ENCODE data around the gene NTRK2.

The NTRK2 gene

DNA sequence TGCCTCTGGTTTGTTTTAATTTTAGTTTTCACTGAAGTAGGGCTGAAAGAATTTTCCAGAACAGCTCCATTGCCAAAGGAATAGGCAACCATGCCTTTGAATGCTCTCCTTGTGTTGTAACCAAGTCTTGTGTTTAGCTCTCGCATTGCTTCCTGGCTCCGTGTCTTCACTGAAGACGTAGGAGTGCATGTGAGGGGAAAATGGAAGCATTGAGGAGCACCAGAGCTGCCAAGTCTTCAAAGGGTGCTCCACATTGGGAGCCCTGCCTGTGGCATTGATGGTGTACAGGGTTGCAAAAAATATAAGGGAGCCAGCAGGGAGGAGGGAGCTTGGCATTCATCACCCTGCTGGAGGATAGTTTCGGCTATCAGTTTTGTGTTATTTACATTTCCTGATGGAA is 86.6 kb downstream of the NTRK2 start:
- no peak for DNase-seq (ENCODE audit: low spot score)
- CTCF ChIA-PET = no interaction called here
- H3K27ac ChIP-seq = no peak overlapping the region
- POLR2A ChIA-PET (ENCODE audit: low non-redundant PET) = no interaction called here
- TF ChIP-seq, protein P1, sequence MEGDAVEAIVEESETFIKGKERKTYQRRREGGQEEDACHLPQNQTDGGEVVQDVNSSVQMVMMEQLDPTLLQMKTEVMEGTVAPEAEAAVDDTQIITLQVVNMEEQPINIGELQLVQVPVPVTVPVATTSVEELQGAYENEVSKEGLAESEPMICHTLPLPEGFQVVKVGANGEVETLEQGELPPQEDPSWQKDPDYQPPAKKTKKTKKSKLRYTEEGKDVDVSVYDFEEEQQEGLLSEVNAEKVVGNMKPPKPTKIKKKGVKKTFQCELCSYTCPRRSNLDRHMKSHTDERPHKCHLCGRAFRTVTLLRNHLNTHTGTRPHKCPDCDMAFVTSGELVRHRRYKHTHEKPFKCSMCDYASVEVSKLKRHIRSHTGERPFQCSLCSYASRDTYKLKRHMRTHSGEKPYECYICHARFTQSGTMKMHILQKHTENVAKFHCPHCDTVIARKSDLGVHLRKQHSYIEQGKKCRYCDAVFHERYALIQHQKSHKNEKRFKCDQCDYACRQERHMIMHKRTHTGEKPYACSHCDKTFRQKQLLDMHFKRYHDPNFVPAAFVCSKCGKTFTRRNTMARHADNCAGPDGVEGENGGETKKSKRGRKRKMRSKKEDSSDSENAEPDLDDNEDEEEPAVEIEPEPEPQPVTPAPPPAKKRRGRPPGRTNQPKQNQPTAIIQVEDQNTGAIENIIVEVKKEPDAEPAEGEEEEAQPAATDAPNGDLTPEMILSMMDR (conservative IDR thresholded peaks at IDR 0.05; ENCODE audit: low read depth) = no peak

DNA sequence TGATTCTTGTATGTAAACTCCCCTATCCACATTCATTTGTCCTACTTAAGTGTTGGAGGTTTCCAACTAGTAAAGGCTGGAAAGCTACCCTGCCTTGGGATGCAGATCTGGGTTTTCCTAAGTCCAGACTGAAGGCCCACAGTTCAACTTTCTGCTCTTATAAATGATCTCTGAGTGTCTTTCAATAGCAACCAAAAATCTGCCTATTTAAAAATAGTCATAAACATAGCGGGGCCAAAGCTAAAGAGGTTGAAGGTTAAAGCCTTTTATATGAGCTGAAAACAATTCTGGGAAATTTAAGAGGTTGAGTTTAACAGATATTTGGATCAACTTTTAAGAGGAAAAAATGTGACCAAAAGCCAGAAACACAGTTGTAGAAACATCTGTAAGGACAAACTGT is 87.2 kb downstream of the NTRK2 start:
- no peak overlapping the region for H3K27ac ChIP-seq
- ChIA-PET CTCF (no interaction called here), POLR2A (ENCODE audit: low non-redundant PET) (no interaction called here)
- DNase-seq (ENCODE audit: low spot score) = no peak
- TF ChIP-seq, protein P1 (conservative IDR thresholded peaks at IDR 0.05; ENCODE audit: low read depth) = no peak

DNA sequence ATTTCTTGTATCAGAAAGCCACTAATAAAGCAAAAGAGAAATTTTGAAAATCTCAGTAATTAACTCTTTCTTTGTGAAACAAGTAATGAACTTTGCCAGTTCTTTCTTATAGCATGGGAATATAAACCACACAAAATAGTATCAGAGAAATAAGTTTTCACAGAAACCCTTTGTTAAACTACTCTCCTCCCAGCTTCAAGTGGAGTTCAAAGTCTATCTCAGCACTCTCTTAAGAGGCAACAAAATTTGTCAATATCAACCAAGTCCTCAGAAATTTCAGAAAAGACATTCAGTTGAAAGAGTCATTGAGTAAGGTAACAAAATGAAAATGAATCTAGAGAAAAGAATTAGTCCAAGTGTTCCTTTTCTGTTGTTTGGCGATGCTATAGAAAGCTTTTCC is 89.3 kb downstream of the NTRK2 start:
- TF ChIP-seq, protein P1 (conservative IDR thresholded peaks at IDR 0.05; ENCODE audit: low read depth) = no peak
- DNase-seq (ENCODE audit: low spot score) = no peak
- no peak overlapping the region for H3K27ac ChIP-seq
- POLR2A ChIA-PET (ENCODE audit: low non-redundant PET) = no interaction called here
- CTCF ChIA-PET = interaction anchor here (0.6 kb wide), 1 partner anchor 809 kb away, joined by 4 read pairs; no protein-coding TSS in a partner anchor

DNA sequence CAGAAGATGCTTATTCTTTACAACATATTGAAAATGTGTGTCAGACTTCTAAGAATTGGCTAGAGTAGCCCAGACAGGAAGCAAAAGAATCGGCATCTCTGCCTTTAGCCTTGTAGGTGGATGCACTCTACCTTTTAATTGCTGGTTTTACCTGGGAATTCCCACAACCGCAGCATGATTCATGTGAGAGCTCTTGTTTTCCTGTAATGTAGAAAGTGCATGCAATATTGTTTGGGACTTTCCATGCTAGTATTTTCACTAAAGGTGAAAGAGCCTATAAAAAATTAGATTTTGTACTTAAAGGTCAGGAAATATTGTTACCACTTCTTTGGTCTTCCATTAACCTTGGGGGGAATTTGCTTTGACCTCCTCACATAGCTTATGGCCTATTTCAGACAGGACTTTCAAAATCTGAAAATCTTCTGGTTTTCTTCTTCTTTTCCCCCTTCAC is 89.8 kb downstream of the NTRK2 start:
- TF ChIP-seq, protein P1 (conservative IDR thresholded peaks at IDR 0.05; ENCODE audit: low read depth) = no peak
- DNase-seq (ENCODE audit: low spot score) = peak; percentile 26
- H3K27ac ChIP-seq = no peak overlapping the region
- ChIA-PET POLR2A (ENCODE audit: low non-redundant PET) (no interaction called here), CTCF (interaction anchor here (0.6 kb wide), 1 partner anchor 809 kb away, joined by 4 read pairs; no protein-coding TSS in a partner anchor)

DNA sequence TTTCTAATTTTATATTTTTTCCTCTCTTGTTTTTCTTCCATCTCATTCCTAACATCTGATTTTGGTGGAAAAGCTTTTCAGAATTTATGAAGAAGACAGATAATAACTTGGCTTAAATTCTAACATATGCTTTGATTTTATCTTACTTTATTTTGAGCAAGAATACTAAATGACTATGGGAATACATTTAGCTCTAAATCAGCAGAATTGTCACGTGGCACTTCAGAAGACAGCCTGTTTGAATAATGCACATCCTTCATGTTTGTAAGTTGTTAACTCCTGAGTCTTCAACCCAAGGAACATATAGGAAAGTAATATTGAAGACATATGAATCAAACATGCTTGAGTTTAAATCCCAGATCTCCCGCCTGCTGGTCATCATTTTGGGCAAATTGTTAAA is 90.3 kb downstream of the NTRK2 start:
- no peak overlapping the region for H3K27ac ChIP-seq
- TF ChIP-seq, protein P1 (conservative IDR thresholded peaks at IDR 0.05; ENCODE audit: low read depth) = no peak
- CTCF ChIA-PET = no interaction called here
- DNase-seq (ENCODE audit: low spot score) = no peak
- POLR2A ChIA-PET (ENCODE audit: low non-redundant PET) = no interaction called here

GRCh38 chr9:84761137-84761808 is 91.7 kb downstream of the NTRK2 start:
- TF ChIP-seq, protein P1 (conservative IDR thresholded peaks at IDR 0.05; ENCODE audit: low read depth) = no peak
- no peak for DNase-seq (ENCODE audit: low spot score)
- ChIA-PET POLR2A (ENCODE audit: low non-redundant PET) (no interaction called here), CTCF (interaction anchor here (0.6 kb wide), 1 partner anchor 63 kb away, joined by 4 read pairs; no protein-coding TSS in a partner anchor)
- no peak overlapping the region for H3K27ac ChIP-seq
